Hepatocyte (in vitro differentiated cells): ENCODE data around the gene S100A8. TPM values are rescaled to one million over a fixed set of nuclear protein-coding genes. Genes with fewer than 3 reads are reported as not detected.
"Not testable (repeated sequence)": the region's sequence is repeated elsewhere in the genome, so short reads cannot be mapped to it uniquely, and the experiment has no call there.

ENCODE experiments used
- DNase-seq: peaks from one replicate; pipeline ENCODE4 v3.0.0-alpha.2; 2016; ENCODE audit warnings: low spot score
- H2AFZ ChIP-seq: fragments of 200-600 bp; sonication (generic); 2 replicates; pipeline ENCODE4 v1.6.0; 2016; ENCODE audit warnings: antibody characterized with exemption, mild to moderate bottlenecking
- H3K27ac ChIP-seq: fragments of 200-600 bp; sonication (generic); 2 replicates; pipeline ENCODE4 v1.5.1; 2016; ENCODE audit warnings: mild to moderate bottlenecking
- H3K27me3 ChIP-seq: fragments of 200-600 bp; sonication (generic); 2 replicates; pipeline ENCODE4 v1.6.1; 2016
- H3K36me3 ChIP-seq: fragments of 200-600 bp; sonication (generic); replicated peaks from 2 replicates; pipeline ENCODE4 v1.5.1; 2016; ENCODE audit warnings: low read depth; ENCODE audit not compliant: insufficient read depth
- H3K4me1 ChIP-seq: fragments of 200-600 bp; sonication (generic); 2 replicates; pipeline ENCODE4 v1.5.1; 2016; ENCODE audit warnings: mild to moderate bottlenecking, moderate library complexity; ENCODE audit not compliant: insufficient read depth
- H3K4me2 ChIP-seq: fragments of 200-600 bp; sonication (generic); 2 replicates; pipeline ENCODE4 v1.6.0; 2016
- H3K4me3 ChIP-seq: fragments of 200-600 bp; sonication (generic); 2 replicates; pipeline ENCODE4 v1.5.1; 2016; ENCODE audit warnings: mild to moderate bottlenecking
- H3K79me2 ChIP-seq: fragments of 200-600 bp; sonication (generic); 2 replicates; pipeline ENCODE4 v1.6.0; 2017; ENCODE audit warnings: mild to moderate bottlenecking
- H3K9me2 ChIP-seq: fragments of 200-600 bp; sonication (generic); replicated peaks from 2 replicates; pipeline ENCODE4 v1.6.0; 2017; ENCODE audit warnings: mild to moderate bottlenecking; ENCODE audit not compliant: insufficient read depth
- H3K9me3 ChIP-seq: fragments of 200-600 bp; sonication (generic); 2 replicates; pipeline ENCODE4 v1.5.1; 2016; ENCODE audit warnings: low read depth, mild to moderate bottlenecking
- H4K20me1 ChIP-seq: fragments of 200-600 bp; sonication (generic); 2 replicates; pipeline ENCODE4 v1.6.0; 2016; ENCODE audit warnings: mild to moderate bottlenecking; ENCODE audit not compliant: insufficient read depth, poor library complexity, severe bottlenecking
- EZH2 ChIP-seq: fragments of 200-600 bp; sonication (generic); IDR thresholded peaks from 2 replicates; pipeline ENCODE4 v1.6.1; 2016; ENCODE audit warnings: antibody characterized with exemption, mild to moderate bottlenecking, borderline replicate concordance
- EZH2phosphoT487 ChIP-seq: fragments of 200-600 bp; sonication (generic); IDR thresholded peaks from one replicate; pipeline ENCODE4 v1.6.1; 2018; ENCODE audit warnings: antibody characterized with exemption, mild to moderate bottlenecking, low read depth, moderate library complexity; ENCODE audit not compliant: unreplicated experiment, severe bottlenecking
- WGBS: methylation state at CpG from one replicate; pipeline ENCODE4 v1.1.6; 2016; ENCODE audit warnings: low lambda C conversion rate; ENCODE audit errors: missing lambda C conversion rate; 5-methylcytosine and 5-hydroxymethylcytosine counted together
- polyA plus RNA-seq: library from polyadenylated mRNA; unstranded; fragments of >200 nt; fragmentation: Nextera tagmentation; extraction: Ambion mirVana; gene quantifications from 2 replicates; pipeline ENCODE4 v1.2.1, GENCODE V29; 2016
- total RNA-seq: library from RNA; depleted of rRNA; stranded (reverse); fragments of >200 nt; gene quantifications from 2 replicates; pipeline ENCODE4 v1.2.3, GENCODE V29; 2014
- TF ChIP-seq, protein P1 (sequence below): fragments of 200-600 bp; sonication (generic); IDR thresholded peaks from 2 replicates; pipeline ENCODE4 v1.5.1; 2016; ENCODE audit warnings: antibody characterized with exemption, mild to moderate bottlenecking; ENCODE audit not compliant: poor library complexity

S100A8 gene
- total and polyA plus RNA-seq, 2 experiments from 2014 or later = 0.70 to 2.2 TPM

DNA sequence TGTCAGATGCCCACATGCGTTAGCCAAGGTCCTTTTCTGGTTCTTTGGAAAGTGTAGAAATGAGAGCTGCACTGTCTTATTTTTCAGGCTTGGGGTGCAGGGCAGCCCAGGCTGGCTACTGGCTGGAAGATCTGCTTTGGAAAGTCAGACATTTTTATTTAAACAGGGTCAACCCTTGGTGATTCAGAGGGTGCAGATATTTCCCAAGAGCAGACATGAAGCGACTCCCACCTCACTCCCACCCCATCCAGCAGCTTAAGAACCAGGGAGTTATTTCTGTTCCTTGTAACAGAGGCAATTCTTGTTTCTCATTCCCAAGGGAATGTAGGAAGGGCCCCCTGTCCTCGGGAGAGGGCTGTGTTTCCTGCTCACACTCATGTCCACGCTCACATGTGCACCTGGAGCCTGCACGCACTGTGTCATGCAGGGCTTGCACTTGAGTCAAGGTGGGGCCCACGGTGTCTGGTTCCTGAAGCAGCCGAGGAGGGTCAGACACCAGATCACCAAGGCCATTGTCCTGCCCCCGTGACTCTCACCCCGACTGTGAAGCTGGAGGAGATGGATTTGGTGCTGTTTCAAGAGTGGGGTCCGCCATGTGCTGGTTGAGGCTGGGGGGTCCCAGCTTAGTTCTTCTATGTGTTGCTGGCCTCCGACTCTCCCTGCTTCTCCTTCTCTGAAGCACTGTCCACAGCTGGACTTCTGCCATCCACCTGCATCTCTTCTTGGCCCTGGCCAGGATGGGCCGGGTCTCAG, 26.4 kb upstream of the S100A8 start:
- no peak overlapping the region for H2AFZ ChIP-seq
- TF ChIP-seq EZH2phosphoT487 (no peak), EZH2 (no peak)
- TF ChIP-seq, protein P1, sequence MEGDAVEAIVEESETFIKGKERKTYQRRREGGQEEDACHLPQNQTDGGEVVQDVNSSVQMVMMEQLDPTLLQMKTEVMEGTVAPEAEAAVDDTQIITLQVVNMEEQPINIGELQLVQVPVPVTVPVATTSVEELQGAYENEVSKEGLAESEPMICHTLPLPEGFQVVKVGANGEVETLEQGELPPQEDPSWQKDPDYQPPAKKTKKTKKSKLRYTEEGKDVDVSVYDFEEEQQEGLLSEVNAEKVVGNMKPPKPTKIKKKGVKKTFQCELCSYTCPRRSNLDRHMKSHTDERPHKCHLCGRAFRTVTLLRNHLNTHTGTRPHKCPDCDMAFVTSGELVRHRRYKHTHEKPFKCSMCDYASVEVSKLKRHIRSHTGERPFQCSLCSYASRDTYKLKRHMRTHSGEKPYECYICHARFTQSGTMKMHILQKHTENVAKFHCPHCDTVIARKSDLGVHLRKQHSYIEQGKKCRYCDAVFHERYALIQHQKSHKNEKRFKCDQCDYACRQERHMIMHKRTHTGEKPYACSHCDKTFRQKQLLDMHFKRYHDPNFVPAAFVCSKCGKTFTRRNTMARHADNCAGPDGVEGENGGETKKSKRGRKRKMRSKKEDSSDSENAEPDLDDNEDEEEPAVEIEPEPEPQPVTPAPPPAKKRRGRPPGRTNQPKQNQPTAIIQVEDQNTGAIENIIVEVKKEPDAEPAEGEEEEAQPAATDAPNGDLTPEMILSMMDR = no peak

DNA sequence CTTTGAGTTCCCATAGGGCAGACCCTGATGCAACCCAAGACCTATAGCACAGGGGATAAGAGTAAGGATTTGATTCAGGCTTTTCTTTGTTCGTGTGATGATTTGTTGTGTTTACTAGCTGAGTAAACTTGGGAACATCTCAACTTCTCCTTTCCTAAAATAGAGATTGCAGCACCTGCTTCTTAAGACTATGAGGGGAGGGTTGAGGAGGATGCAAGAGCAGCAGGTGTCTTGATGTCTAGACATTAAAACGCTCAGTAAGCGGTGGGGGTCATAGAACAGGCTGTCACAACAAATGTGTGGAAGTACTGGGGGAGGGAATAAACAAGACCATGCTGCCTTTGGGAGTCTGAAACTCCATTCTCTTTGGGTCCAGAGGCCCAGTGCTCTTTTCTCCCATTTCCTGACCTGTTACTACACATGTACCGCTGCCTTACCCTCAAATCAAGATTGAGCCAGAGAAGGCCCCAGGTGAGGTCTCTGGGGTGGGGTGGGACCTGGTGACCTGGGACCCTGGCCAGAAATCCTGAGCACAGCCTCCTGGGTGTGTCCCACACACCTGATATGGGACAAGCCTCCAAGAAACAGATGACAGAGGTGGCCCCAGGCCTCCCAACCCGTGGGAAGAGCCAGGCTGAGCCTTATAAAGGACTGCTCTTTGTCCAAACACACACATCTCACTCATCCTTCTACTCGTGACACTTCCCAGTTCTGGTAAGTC, 25.1 kb upstream of the S100A8 start, which contains the start of gene S100A7A:
Gene S100A7A (plus strand): TSS at position 671 of the 721 bp plus-strand sequence. CDS start 1,563 bp downstream, outside the sequence.
- no peak within 1 kb of the TSS for H3K27ac ChIP-seq
- WGBS = 63% methylated on average over 6 of the region's 6 CpGs
- no peak within 1 kb of the TSS for H3K4me2 ChIP-seq
- H3K4me1 ChIP-seq = no peaks in the 10 kb centered on the region
- DNase-seq = no peak
- no peak within 1 kb of the TSS for H3K4me3 ChIP-seq
- H4K20me1 ChIP-seq = no peaks in the 10 kb centered on the region
- no peaks in the 10 kb centered on the region for H3K36me3 ChIP-seq
- H2AFZ ChIP-seq = no peak within 1 kb of the TSS
- TF ChIP-seq EZH2 (no peak), EZH2phosphoT487 (no peak)
- TF ChIP-seq, protein P1 = no peak
- H3K27me3 ChIP-seq = no peaks in the 10 kb centered on the region
- H3K79me2 ChIP-seq = no peaks in the 10 kb centered on the region
- H3K9me3 ChIP-seq = no peaks in the 10 kb centered on the region
- H3K9me2 ChIP-seq = no peaks in the 10 kb centered on the region

More for the DNA sequence above, 26.4 kb upstream of the S100A8 start:
- H3K4me3 ChIP-seq = no peak overlapping the region
- H3K4me2 ChIP-seq = no peak overlapping the region
- H3K9me3 ChIP-seq = no peaks in the 10 kb centered on the region
- no peaks in the 10 kb centered on the region for H3K4me1 ChIP-seq
- no peaks in the 10 kb centered on the region for H3K79me2 ChIP-seq
- no peak overlapping the region for H3K27ac ChIP-seq
- no peaks in the 10 kb centered on the region for H3K27me3 ChIP-seq
- WGBS = 78% methylated on average over 12 of the region's 12 CpGs
- H3K36me3 ChIP-seq = no peaks in the 10 kb centered on the region
- no peak for DNase-seq
- no peaks in the 10 kb centered on the region for H3K9me2 ChIP-seq
- no peaks in the 10 kb centered on the region for H4K20me1 ChIP-seq

DNA sequence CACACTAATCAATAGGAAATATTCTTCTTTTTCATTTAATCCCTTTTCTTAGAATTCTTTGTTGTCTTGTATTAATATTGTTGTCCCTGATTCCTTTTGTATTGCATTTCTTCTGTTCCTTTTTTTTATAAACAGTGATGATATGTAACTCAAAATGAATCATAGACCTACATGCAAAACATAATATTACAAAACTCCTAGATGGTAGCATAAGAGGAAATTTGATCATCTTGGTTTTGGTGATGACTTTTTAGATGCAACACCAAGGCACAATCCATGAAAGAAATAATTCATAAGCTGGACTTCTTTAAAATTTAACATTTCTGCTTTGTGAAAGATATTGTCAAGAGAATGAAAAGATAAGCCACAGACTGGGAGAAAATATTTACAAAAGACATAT, 23.1 kb upstream of the S100A8 start:
- not testable (repeated sequence) for H2AFZ ChIP-seq, H3K36me3 ChIP-seq, H3K79me2 ChIP-seq, DNase-seq, H4K20me1 ChIP-seq, H3K4me2 ChIP-seq, H3K9me3 ChIP-seq, H3K9me2 ChIP-seq, H3K27ac ChIP-seq, H3K4me1 ChIP-seq, H3K4me3 ChIP-seq, H3K27me3 ChIP-seq

DNA sequence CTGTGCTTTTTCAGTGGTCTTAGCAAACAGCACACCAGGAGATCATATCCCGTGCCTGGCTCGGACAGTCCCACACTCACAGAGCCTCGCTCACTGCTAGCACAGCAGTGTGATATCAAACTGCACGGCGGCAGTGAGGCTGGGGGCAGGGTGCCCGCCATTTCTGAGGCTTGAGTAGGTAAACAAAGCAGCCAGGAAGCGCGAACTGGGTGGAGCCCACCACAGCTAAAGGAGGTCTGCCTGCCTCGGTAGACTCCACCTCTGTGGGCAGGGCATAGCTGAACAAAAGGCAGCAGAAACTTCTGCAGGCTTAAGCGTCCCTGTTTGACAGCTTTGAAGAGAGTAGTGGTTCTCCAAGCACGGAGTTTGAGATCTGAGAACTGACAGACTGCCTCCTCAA, 16.4 kb upstream of the S100A8 start:
- not testable (repeated sequence) for H3K4me3 ChIP-seq, H3K27me3 ChIP-seq, H3K79me2 ChIP-seq, DNase-seq, H4K20me1 ChIP-seq, H3K4me2 ChIP-seq, H3K9me3 ChIP-seq, H2AFZ ChIP-seq, H3K27ac ChIP-seq, H3K9me2 ChIP-seq, H3K36me3 ChIP-seq, H3K4me1 ChIP-seq
- WGBS = 78% methylated on average over 11 of the region's 11 CpGs

DNA sequence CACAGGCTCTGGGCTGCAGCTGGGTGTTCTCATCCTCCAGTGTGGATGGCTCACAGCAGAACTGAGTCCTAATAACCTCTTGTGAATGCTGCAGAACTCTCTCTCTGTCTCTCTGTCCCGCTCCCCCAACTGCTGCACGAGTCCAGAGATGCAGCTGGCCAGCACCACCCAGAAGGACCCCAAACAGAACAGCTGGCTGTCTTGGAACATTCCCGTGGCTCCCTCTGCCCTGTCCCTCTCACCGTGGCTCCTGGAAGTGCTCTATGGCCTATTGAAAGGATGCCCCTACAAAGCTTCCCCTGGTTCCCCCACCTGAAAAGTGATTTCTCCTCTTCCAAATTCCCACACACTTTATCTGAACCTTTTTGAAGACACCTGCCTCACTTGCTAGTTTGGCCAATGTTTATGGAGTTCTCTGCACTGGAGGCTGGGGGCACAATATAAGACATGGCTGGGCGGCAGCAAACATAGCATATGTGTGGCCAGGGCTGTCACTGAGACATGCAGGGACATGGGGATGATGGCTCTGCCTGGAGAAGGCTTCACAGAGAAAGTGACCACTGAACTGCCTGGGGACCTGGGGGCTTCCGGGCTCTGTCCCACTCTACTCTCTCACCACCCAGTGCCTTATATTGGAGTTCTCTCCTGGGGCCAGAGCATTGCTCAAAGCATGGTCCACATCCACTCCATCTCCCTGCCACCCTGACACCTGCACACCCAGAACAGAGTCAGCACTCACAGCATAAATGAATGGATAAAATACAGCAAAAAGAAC, 15.1 kb upstream of the S100A8 start:
- not testable (repeated sequence) for H3K27me3 ChIP-seq, H3K4me3 ChIP-seq, H3K4me1 ChIP-seq, H4K20me1 ChIP-seq, H3K9me2 ChIP-seq, DNase-seq, H2AFZ ChIP-seq, H3K79me2 ChIP-seq, H3K9me3 ChIP-seq, H3K4me2 ChIP-seq, H3K36me3 ChIP-seq, H3K27ac ChIP-seq
- 78% methylated on average over 6 of the region's 6 CpGs for WGBS
